GM12878 (cell line): Measurements from ENCODE around the gene GIMAP6. TPM values are rescaled to one million over a fixed set of nuclear protein-coding genes. Genes with fewer than 3 reads are reported as not detected.

Experiments used
- ATAC-seq: fragments of 200-7000 bp; cut with Tn5 transposase; 3 replicates; pipeline ENCODE4 v1.9.1; 2020; ENCODE audit warnings: mild to moderate bottlenecking, moderate library complexity
- BruUV-seq: library from RNA; stranded (reverse); fragments of 400-500 nt; replicated peaks from 2 replicates; lab custom pipeline; 2021; lab: Mats Ljungman, UMichigan
- CTCF ChIA-PET: fragments of 300-600 bp; sonication (Branson Sonifier 250); formaldehyde crosslinking; extraction: SDS; loops from one replicate; lab custom pipeline; 2021; ENCODE audit warnings: inconsistent platforms; lab: Yijun Ruan, JAX
- POLR2A ChIA-PET: fragments of 350-600 bp; formaldehyde crosslinking; extraction: SDS; loops from one replicate; lab custom pipeline; 2021; ENCODE audit warnings: inconsistent platforms; lab: Charles Lee
- RAD21 ChIA-PET: fragments of 300-600 bp; sonication (Branson Sonifier 250); formaldehyde crosslinking; loops from one replicate; lab custom pipeline; 2023; ENCODE audit warnings: antibody characterized with exemption; ENCODE audit not compliant: unreplicated experiment; lab: Charles Lee
- SMC1A ChIA-PET: fragments of 300-600 bp; sonication (Branson Sonifier 250); formaldehyde crosslinking; loops from one replicate; lab custom pipeline; 2023; ENCODE audit not compliant: unreplicated experiment, uncharacterized antibody; lab: Charles Lee
- DNase-seq: peaks from one replicate; pipeline ENCODE4 v3.0.0-alpha.2; 2011; ENCODE audit warnings: low read depth, low spot score
- FAIRE-seq: peaks from 3 replicates; lab custom pipeline; 2011; peaks lifted over from hg19 to GRCh38; lab: Jason Lieb, UNC
- H2AFZ ChIP-seq: 2 replicates; pipeline ENCODE4 v1.6.0; 2011; ENCODE audit warnings: low read depth, low read length, control low read depth; ENCODE audit not compliant: control insufficient read depth
- H3K27ac ChIP-seq: 2 replicates; pipeline ENCODE4 v1.5.1; 2011; ENCODE audit warnings: control low read depth; ENCODE audit not compliant: control insufficient read depth, insufficient read depth
- H3K27me3 ChIP-seq, 2 experiments: replicated peaks in 1 of 2; 2 replicates each; pipeline versions ENCODE4 v1.6.0 to v1.6.1; 2011; ENCODE audit warnings: low read length in 1 of 2; ENCODE audit not compliant: control insufficient read depth in 2 of 2, insufficient read depth in 2 of 2
- H3K36me3 ChIP-seq, 2 experiments: 2 replicates each; pipeline ENCODE4 v1.5.1; 2011; ENCODE audit warnings: low read length in 1 of 2; ENCODE audit not compliant: control insufficient read depth in 2 of 2, insufficient read depth in 2 of 2
- H3K4me1 ChIP-seq: 2 replicates; pipeline ENCODE4 v1.6.1; 2011; ENCODE audit warnings: mild to moderate bottlenecking, low read length, moderate library complexity, mixed read lengths; ENCODE audit not compliant: control insufficient read depth, insufficient read depth
- H3K4me2 ChIP-seq: 2 replicates; pipeline ENCODE4 v1.6.0; 2011; ENCODE audit warnings: control low read depth; ENCODE audit not compliant: control insufficient read depth, insufficient read depth
- H3K4me3 ChIP-seq: fragments of 200-600 bp; sonication (generic); 2 replicates; pipeline ENCODE4 v1.5.1; 2016
- H3K79me2 ChIP-seq: 2 replicates; pipeline ENCODE4 v1.6.0; 2011; ENCODE audit warnings: low read length; ENCODE audit not compliant: control insufficient read depth, insufficient read depth
- H3K9ac ChIP-seq: 2 replicates; pipeline ENCODE4 v1.8.0; 2011; ENCODE audit warnings: low read length, control low read depth, mixed read lengths; ENCODE audit not compliant: control insufficient read depth, insufficient read depth
- H3K9me3 ChIP-seq: replicated peaks from 3 replicates; pipeline ENCODE4 v1.5.1; 2011; ENCODE audit warnings: mild to moderate bottlenecking, low read length; ENCODE audit not compliant: control insufficient read depth, insufficient read depth
- H4K20me1 ChIP-seq: 2 replicates; pipeline ENCODE4 v1.6.0; 2011; ENCODE audit not compliant: control insufficient read depth, insufficient read depth
- BMI1 ChIP-seq: fragments of 450-650 bp; IDR thresholded peaks from 2 replicates; pipeline ENCODE4 v1.6.1; 2016; ENCODE audit warnings: mild to moderate bottlenecking, moderate library complexity, borderline replicate concordance
- BRCA1 ChIP-seq: IDR thresholded peaks from 2 replicates; pipeline ENCODE4 v1.6.1; 2011; ENCODE audit warnings: low read depth, low read length, improper control_type of control experiment
- CBX3 ChIP-seq: fragments of 200-600 bp; sonication (generic); IDR thresholded peaks from 2 replicates; pipeline ENCODE4 v1.6.1; 2016; ENCODE audit warnings: low read depth, borderline replicate concordance
- MTA2 ChIP-seq: fragments of 450-650 bp; IDR thresholded peaks from 2 replicates; pipeline ENCODE4 v1.6.1; 2016; ENCODE audit warnings: low read depth, mild to moderate bottlenecking, moderate library complexity
- SMAD1 ChIP-seq: fragments of 450-650 bp; IDR thresholded peaks from 2 replicates; pipeline ENCODE4 v1.6.1; 2018; ENCODE audit warnings: mild to moderate bottlenecking, low read depth; ENCODE audit not compliant: partially characterized antibody
- SMC3 ChIP-seq: IDR thresholded peaks from 2 replicates; pipeline ENCODE4 v1.6.1; 2011; ENCODE audit warnings: low read length, improper control_type of control experiment, borderline replicate concordance
- WGBS: methylation state at CpG from one replicate; pipeline ENCODE4 v1.1.6; 2016; ENCODE audit warnings: low lambda C conversion rate; ENCODE audit not compliant: insufficient replicate concordance, insufficient coverage; ENCODE audit errors: missing lambda C conversion rate; 5-methylcytosine and 5-hydroxymethylcytosine counted together
- in situ Hi-C: fragments of 300-500 bp; cut with MboI; formaldehyde crosslinking; loops from 9 replicates; pipeline ENCODE4 v1.14.3; 2018; ENCODE audit warnings: mixed read lengths
- intact Hi-C: fragments of 100-400 bp; cut with micrococcal nuclease; formaldehyde crosslinking; loops from one replicate; pipeline ENCODE4 v1.14.2; 2022; ENCODE audit not compliant: unreplicated experiment
- polyA plus RNA-seq, 11 experiments: library from polyadenylated mRNA; depleted of rRNA in 4 of 11; unstranded in 6 of 11; stranded (reverse) in 5 of 11; fragments of >200 nt; fragmentation: Nextera tagmentation in 4 of 11; fragmentation: Illumina TruSeq in 1 of 11; extraction: Ambion mirVana in 4 of 11; extraction: Trizol in 1 of 11; gene quantifications; 1 replicate in 1 of 11; 2 replicates in 10 of 11; pipeline versions ENCODE4 v1.2.1 to v1.2.3, GENCODE V29; 2011 to 2016; ENCODE audit warnings: inconsistent platforms in 2 of 11, missing spikeins in 2 of 11, low read depth in 1 of 11
- total RNA-seq, 4 experiments: library from RNA; depleted of rRNA in 3 of 4; stranded (reverse); fragments of >200 nt in 3 of 4; fragmentation: Illumina TruSeq in 1 of 4; extraction: Trizol in 1 of 4; gene quantifications; 2 replicates each; pipeline versions ENCODE4 v1.2.1 to v1.2.3, GENCODE V29; 2013 to 2021
- TF ChIP-seq, protein P1 (sequence below): fragments of 450-650 bp; formaldehyde crosslinking; IDR thresholded peaks from 2 replicates; pipeline ENCODE4 v1.4.0; 2022; ENCODE audit warnings: mild to moderate bottlenecking, moderate library complexity
- TF ChIP-seq, protein P2 (sequence below): IDR thresholded peaks from 2 replicates; pipeline ENCODE4 v1.6.1; 2012; ENCODE audit warnings: improper control_type of control experiment, low read depth, low read length; ENCODE audit not compliant: insufficient replicate concordance

The GIMAP6 gene
- total and polyA plus RNA-seq, 10 of the 15 experiments (the other 5 are each of a cell fraction or from before 2014, with no cell fraction given), result 6.2 to 49.2 (median 35.4) TPM

DNA sequence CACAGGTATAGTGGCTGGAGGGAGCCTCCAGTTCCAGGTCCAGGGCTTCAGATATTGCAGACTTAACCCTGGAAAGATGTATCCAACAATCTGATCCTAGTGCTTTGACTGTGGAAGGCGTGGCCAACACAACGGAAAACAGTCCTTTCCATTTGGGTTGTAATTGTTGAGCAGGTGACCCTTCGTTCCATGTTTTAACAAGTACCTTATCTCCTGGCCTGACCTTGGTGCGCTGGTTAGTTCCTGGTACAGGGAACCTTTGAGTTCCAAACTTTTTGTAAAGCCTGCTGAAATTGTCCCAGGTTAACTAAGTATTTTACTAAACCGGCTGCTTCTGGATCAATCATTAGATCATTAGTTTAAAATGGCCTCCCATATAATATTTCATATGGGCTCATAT, 23.9 kb upstream of the GIMAP6 start:
- 87% methylated on average over 5 of the region's 5 CpGs for WGBS
- ChIA-PET CTCF (interaction anchor here (1.2 kb wide), 1 partner anchor 12 kb away, joined by 4 read pairs; no protein-coding TSS in a partner anchor), RAD21 (no interaction called here), SMC1A (interaction anchor here (0.9 kb wide), 1 partner anchor 18 kb away, joined by 4 read pairs; no protein-coding TSS in a partner anchor), POLR2A (no interaction called here)
- Histone ChIP-seq H3K4me2 (no peak overlapping the region), H3K9me3 (peaks cover 4% of the 10 kb centered on the region; the same call in 2 of the 3 replicates), H3K4me3 (no peak overlapping the region), H3K36me3 (no peaks in the 10 kb centered on the region; a peak in 1 of 4 replicates), H3K27me3 (no peaks in the 10 kb centered on the region), H2AFZ (no peak overlapping the region), H4K20me1 (no peaks in the 10 kb centered on the region), H3K27ac (no peak overlapping the region), H3K9ac (no peak overlapping the region), H3K4me1 (no peaks in the 10 kb centered on the region; the same call in 1 of the 2 replicates), H3K79me2 (no peaks in the 10 kb centered on the region)
- DNase-seq (no peak), ATAC-seq (no peak), FAIRE-seq (no peak)
- BruUV-seq, result no TSS peak
- TF ChIP-seq BMI1, result no peak
- intact Hi-C loops (no loop called here), in situ Hi-C loops (no loop called here)

GRCh38 chr7:150654692-150655091, 22.5 kb upstream of the GIMAP6 start:
- SMC1A ChIA-PET, result no interaction called here
- 87% methylated on average over 2 of the region's 2 CpGs for WGBS
- Histone ChIP-seq H3K27ac (no peak overlapping the region), H4K20me1 (no peaks in the 10 kb centered on the region), H3K36me3 (no peaks in the 10 kb centered on the region; a peak in 1 of 4 replicates), H3K4me2 (no peak overlapping the region), H3K9ac (no peak overlapping the region), H3K27me3 (no peaks in the 10 kb centered on the region), H3K79me2 (no peaks in the 10 kb centered on the region), H2AFZ (no peak overlapping the region), H3K9me3 (peaks cover 6% of the 10 kb centered on the region; the same call in 2 of the 3 replicates), H3K4me3 (no peak overlapping the region), H3K4me1 (no peaks in the 10 kb centered on the region; the same call in 1 of the 2 replicates)
- no TSS peak for BruUV-seq
- RAD21 ChIA-PET, result no interaction called here
- intact Hi-C loops (no loop called here), in situ Hi-C loops (no loop called here)
- DNase-seq (no peak), FAIRE-seq (no peak), ATAC-seq (no peak)
- POLR2A ChIA-PET, result no interaction called here
- CTCF ChIA-PET, result interaction anchor here (0.8 kb wide), 1 partner anchor 14 kb away, joined by 3 read pairs; no protein-coding TSS in a partner anchor
- TF ChIP-seq SMC3 (no peak), MTA2 (no peak), BRCA1 (no peak), SMAD1 (no peak), CBX3 (no peak)
- TF ChIP-seq, protein P1, sequence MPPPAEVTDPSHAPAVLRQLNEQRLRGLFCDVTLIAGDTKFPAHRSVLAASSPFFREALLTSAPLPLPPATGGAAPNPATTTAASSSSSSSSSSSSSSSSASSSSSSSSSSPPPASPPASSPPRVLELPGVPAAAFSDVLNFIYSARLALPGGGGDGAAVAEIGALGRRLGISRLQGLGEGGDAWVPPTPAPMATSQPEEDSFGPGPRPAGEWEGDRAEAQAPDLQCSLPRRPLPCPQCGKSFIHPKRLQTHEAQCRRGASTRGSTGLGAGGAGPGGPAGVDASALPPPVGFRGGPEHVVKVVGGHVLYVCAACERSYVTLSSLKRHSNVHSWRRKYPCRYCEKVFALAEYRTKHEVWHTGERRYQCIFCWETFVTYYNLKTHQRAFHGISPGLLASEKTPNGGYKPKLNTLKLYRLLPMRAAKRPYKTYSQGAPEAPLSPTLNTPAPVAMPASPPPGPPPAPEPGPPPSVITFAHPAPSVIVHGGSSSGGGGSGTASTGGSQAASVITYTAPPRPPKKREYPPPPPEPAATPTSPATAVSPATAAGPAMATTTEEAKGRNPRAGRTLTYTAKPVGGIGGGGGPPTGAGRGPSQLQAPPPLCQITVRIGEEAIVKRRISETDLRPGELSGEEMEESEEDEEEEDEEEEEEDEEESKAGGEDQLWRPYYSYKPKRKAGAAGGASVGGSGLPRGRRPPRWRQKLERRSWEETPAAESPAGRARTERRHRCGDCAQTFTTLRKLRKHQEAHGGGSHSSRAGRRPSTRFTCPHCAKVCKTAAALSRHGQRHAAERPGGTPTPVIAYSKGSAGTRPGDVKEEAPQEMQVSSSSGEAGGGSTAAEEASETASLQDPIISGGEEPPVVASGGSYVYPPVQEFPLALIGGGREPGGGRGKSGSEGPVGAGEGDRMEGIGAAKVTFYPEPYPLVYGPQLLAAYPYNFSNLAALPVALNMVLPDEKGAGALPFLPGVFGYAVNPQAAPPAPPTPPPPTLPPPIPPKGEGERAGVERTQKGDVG (CRISPR knock-in tag), result no peak
- TF ChIP-seq, protein P2, sequence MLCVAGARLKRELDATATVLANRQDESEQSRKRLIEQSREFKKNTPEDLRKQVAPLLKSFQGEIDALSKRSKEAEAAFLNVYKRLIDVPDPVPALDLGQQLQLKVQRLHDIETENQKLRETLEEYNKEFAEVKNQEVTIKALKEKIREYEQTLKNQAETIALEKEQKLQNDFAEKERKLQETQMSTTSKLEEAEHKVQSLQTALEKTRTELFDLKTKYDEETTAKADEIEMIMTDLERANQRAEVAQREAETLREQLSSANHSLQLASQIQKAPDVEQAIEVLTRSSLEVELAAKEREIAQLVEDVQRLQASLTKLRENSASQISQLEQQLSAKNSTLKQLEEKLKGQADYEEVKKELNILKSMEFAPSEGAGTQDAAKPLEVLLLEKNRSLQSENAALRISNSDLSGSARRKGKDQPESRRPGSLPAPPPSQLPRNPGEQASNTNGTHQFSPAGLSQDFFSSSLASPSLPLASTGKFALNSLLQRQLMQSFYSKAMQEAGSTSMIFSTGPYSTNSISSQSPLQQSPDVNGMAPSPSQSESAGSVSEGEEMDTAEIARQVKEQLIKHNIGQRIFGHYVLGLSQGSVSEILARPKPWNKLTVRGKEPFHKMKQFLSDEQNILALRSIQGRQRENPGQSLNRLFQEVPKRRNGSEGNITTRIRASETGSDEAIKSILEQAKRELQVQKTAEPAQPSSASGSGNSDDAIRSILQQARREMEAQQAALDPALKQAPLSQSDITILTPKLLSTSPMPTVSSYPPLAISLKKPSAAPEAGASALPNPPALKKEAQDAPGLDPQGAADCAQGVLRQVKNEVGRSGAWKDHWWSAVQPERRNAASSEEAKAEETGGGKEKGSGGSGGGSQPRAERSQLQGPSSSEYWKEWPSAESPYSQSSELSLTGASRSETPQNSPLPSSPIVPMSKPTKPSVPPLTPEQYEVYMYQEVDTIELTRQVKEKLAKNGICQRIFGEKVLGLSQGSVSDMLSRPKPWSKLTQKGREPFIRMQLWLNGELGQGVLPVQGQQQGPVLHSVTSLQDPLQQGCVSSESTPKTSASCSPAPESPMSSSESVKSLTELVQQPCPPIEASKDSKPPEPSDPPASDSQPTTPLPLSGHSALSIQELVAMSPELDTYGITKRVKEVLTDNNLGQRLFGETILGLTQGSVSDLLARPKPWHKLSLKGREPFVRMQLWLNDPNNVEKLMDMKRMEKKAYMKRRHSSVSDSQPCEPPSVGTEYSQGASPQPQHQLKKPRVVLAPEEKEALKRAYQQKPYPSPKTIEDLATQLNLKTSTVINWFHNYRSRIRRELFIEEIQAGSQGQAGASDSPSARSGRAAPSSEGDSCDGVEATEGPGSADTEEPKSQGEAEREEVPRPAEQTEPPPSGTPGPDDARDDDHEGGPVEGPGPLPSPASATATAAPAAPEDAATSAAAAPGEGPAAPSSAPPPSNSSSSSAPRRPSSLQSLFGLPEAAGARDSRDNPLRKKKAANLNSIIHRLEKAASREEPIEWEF, result no peak
